NCI-H2171 treated with DMSO at 0.1 percent for 48 hours (cell line): Measurements from ENCODE around the gene FXR2.
A peak's percentile ranks its signal among the peaks of the same experiment; 100 is the strongest.

ENCODE experiments used
- DNase-seq: peaks from one replicate; lab custom pipeline; 2025; lab: John Stamatoyannopoulos, UW

Gene FXR2

GRCh38 chr17:7588553-7589203, 26.0 kb downstream of the FXR2 start:
- DNase-seq: no peak

- no peak for DNase-seq
Measured at GRCh38 chr17:7587420-7588151, 27.1 kb downstream of the FXR2 start.

GRCh38 chr17:7586673-7587419, 27.9 kb downstream of the FXR2 start:
- DNase-seq: peak; percentile 20

- peak; percentile 98 for DNase-seq
Measured at GRCh38 chr17:7583253-7584109, 31.2 kb downstream of the FXR2 start, which contains the start of gene MPDU1. Gene MPDU1, plus strand, starts transcription at chr17:7583852. Its CDS starts 11 bp downstream, at chr17:7583863.

GRCh38 chr17:7582396-7583252, 32.1 kb downstream of the FXR2 start:
- DNase-seq: no peak

GRCh38 chr17:7580604-7581575, 33.8 kb downstream of the FXR2 start:
- no peak for DNase-seq

- DNase-seq: no peak
Measured at GRCh38 chr17:7579834-7580603, 34.7 kb downstream of the FXR2 start.

- DNase-seq: peak; percentile 54
Measured at GRCh38 chr17:7579001-7579833, 35.5 kb downstream of the FXR2 start, which contains the start of gene CD68. Gene CD68, plus strand, starts transcription at chr17:7579638. Its CDS starts 40 bp downstream, at chr17:7579678.

- no peak for DNase-seq
Measured at GRCh38 chr17:7577327-7578199, 37.1 kb downstream of the FXR2 start.

- no peak for DNase-seq
Measured at GRCh38 chr17:7576432-7576937, 38.2 kb downstream of the FXR2 start.

GRCh38 chr17:7575959-7576358, 38.7 kb downstream of the FXR2 start:
- no peak for DNase-seq

GRCh38 chr17:7575481-7575883, 39.2 kb downstream of the FXR2 start:
- DNase-seq: no peak

GRCh38 chr17:7574176-7574953, 40.3 kb downstream of the FXR2 start:
- DNase-seq: no peak

- DNase-seq: peak; percentile 70
Measured at GRCh38 chr17:7573324-7574080, 41.2 kb downstream of the FXR2 start.
